HT-29 (cell line): ENCODE results near the gene FNIP2. TPM values are rescaled to one million over a fixed set of nuclear protein-coding genes. Genes with fewer than 3 reads are reported as not detected.
A peak's percentile ranks its signal among the peaks of the same experiment; 100 is the strongest.
"Not testable (repeated sequence)": the region's sequence is repeated elsewhere in the genome, so short reads cannot be mapped to it uniquely, and the experiment has no call there.

Source experiments
- DNase-seq: peaks from one replicate; pipeline ENCODE4 v3.0.0-alpha.2; 2015; ENCODE audit warnings: low spot score
- total RNA-seq: library from RNA; depleted of rRNA; stranded (reverse); fragments of >200 nt; shearing (Covaris generic); gene quantifications from 2 replicates; pipeline ENCODE4 v1.2.3, GENCODE V29; 2014; rRNA removed

FNIP2 gene
- total RNA-seq, result 13.4 and 15.1 TPM in 2 replicates

- DNase-seq, result peak; percentile 61
Measured at GRCh38 chr4:158768555-158769174, at the start of gene FNIP2. Gene FNIP2, plus strand, starts transcription at chr4:158769026. Its CDS starts 187 bp downstream, at chr4:158769213.

DNA sequence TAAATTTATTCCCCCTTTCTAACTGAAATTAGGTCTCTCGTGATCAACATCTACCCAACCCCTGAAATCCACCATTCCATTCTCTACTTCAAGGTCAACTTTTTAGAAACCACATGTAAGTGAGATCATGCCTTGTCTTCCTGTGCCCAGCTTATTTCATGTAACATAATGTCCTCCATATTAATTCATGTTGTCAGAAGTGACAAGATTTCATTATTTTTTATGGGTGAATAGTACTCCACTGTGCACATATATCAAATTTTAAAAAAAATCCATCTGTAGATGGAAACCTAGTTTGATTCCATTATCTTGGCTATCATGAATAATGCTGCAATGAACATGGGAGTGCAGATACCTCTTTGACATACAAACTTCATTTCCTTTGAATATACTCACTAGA, 47.1 kb upstream of the FNIP2 start:
- DNase-seq, result no peak

DNA sequence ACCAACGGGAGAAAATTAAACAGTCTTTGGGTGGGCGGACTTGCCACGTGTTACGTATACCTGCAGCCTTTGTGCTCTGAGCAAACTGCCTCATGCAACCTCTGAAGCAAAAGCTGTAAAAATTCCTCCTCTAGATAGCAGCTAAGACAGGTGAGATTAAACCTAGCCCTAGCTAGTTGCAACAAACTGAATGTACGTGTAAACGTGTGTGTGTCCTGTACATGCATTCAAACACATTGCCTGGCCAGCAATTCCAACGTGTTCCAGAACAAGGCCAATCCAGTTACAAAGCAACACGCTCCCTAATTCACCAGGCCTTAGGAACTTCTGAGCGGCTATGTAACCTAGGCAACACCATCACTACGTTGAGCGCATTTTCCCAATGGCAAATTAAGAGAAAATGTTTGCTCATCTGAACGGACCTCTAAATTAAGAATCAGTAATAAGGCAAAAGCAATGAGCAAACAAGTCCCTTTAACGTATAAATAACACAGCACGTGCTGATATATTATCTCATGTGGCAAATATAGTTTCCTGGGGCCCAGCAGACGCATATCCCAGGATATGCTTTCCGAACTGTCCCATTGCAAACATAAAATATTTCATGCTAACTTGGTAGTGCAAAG, 46.4 kb upstream of the FNIP2 start:
- DNase-seq, result peak; percentile 65

GRCh38 chr4:158722917-158723793, 45.7 kb upstream of the FNIP2 start, which contains the start of gene PPID:
Gene PPID, minus strand, starts transcription at chr4:158723396. Its CDS starts 108 bp downstream, at chr4:158723288.
- peak; percentile 86 for DNase-seq

DNA sequence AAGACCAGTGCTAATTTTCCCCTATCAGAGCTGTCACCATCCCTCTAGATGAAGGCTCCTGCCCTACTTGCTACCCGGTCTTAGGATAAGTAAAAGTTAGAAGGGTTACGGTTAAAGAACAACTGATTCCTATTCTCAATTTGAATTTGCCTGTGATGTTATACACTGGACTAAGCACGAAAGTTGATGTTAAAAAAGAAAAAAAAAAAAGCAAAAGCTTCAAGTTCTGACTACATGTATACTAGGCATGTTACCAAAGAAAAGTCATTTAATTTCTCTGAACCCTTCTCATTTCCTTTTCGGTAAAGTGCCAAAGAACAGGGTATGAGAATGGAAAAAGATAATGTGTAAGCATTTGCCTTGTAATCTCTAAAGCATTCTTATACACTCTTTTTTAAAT, 44.2 kb upstream of the FNIP2 start:
- no peak for DNase-seq

DNA sequence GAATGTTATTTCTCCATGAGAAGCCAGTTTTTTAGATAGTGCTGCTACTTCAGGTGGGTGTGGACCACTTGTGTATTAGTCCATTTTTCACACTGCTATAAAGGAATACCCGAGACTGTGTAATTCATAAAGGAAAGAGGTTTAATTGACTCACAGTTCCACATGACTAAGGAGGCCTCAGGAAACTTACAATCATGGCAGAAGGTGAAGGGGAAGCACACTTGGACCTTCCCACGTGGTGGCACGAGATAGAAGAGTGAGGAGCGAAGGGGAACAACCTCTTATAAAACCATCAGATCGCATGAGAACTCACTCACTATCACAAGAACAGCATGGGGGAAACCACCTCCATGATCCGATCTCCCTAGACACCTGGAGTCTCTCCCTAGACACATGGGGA, 42.2 kb upstream of the FNIP2 start:
- DNase-seq, result no peak

DNA sequence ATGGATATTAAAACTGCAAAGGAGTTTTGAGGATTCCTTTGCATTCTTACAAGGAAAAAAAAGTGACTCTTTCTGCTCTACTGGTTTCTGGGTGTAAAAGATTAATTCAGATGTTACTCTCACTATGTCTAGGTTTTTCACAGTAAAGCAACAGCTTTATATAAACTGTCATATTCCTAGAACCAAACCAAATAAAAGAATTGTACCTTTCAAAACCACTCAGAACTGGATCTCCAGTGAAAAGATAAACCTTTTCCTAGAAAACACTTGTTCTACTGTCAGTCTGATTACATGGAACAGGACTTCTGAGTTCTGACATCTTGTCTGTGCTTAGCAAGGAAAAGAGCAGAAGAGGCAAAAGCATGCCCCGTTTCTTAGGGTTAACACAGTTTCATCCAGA, 40.6 kb upstream of the FNIP2 start:
- DNase-seq, result no peak

DNA sequence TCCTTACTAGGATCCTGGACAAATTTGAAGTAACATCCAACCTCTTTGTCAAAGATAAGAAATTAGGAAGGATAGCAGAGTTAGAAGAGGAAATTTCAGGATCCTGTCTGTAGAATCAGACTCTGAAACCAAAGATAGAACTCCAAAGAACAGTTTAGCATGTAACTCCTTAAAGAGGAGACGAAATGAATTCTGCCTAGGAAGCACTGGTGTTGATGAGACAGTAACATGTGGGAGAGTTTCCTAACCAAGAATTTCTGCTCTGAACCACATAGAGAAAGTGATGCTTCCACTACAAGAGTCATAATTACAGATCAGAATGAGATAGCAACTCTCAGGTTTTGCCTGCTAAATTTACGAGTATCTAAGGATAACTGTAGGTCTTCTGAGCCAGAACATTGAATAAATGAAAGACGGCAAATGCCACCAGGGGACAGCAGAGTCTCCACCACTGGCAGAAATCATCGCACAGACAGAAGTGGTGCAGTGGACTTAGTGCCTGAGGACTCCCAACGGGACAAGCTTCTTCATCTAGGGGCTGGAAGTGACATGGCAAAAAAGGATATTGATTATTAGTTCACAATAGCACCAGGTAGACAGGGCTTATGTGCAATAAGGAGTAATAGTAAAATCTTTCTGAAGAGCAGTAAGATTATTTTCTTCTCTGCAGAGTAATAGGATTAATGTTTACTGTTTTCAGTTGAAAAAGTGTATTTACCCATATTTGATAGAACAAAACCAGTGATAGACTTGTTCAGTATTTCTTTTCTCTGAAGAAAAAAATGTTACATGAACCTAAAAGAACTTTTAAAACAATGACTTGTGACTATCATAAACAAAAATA, 38.9 kb upstream of the FNIP2 start:
- peak; percentile 71 for DNase-seq

DNA sequence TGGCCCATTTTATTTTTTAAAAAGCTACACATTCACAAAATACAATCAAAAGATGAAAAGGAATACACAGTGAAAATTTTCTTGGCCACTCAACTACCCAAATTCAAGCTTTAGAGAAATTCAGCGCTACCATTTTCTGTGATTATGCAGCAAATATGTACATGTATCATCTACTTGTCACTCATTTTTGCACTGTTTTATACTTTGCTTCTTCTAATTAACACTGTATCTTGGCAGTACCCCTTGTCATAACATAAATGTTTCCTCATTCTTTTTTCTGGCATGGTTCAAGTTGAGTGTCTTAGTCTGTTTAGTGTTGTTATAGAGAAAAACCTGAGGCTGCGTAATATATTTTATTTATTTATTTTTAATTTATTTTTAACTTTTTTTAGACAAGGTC, 30.0 kb upstream of the FNIP2 start:
- DNase-seq, result no peak

GRCh38 chr4:158739600-158739999, 29.2 kb upstream of the FNIP2 start:
- DNase-seq, result no peak

DNA sequence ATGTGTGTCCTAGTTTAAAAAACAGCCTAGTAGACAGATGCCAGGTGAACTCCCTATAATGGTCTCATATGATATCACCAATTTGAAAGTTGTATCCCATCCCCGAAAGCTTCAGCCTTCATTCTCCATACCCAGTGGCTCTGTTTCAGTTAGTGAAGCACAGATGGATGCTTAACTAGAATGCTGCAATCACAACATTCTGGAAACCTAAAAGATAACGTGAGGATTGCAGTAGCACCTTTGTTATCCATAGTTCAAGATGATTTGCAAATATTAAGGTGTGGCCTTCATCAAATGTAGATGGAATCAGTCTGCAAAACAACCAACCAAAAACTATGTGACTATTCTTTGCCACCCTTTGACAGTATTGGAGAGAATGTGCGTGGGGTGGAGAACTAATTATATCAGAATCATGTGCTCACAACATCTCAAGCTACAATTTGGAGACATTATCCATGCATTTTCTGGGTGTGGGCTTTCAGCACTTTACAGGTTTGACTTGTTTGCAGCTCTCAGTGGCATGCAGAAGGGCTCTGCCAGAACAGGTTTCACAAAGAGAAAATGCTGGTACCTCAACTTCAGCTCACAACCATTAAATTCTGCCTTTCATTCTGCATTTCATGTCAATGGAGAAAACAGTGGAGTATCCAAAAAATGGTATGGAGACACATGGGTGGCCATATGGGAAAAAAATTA, 27.4 kb upstream of the FNIP2 start:
- DNase-seq, result no peak

DNA sequence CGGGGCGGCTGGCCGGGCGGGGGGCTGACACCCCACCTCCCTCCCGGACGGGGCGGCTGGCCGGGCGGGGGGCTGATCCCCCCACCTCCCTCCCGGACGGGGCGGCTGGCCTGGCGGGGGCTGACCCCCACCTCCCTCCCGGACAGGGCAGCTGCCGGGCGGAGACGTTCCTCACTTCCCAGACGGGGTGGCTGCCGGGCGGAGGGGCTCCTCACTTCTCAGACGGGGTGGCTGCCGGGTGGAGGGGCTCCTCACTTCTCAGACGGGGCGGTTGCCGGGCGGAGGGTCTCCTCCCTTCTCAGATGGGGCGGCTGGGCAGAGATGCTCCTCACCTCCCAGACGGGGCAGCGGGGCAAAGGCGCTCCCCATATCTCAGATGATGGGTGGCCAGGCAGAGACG, 22.3 kb upstream of the FNIP2 start:
- not testable (repeated sequence) for DNase-seq

DNA sequence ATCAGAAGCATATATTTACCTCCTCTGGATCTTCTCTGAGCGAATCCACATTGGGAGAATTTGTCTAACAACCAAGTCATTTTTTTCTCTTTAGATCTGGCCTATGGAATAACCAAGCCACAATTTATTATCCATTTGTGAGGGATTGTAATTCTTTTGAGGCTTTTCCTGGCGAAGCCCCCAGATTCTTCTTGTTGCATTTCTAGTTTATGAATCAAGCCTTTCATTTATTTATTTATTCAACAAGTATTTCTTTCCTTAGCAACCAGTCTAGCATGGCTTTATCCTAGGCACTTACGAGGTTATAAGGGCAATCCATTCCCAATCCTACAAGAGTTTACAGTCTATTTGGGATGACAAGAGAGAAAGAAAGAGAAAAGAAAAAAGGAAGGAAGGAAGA, 18.4 kb upstream of the FNIP2 start:
- DNase-seq, result no peak

DNA sequence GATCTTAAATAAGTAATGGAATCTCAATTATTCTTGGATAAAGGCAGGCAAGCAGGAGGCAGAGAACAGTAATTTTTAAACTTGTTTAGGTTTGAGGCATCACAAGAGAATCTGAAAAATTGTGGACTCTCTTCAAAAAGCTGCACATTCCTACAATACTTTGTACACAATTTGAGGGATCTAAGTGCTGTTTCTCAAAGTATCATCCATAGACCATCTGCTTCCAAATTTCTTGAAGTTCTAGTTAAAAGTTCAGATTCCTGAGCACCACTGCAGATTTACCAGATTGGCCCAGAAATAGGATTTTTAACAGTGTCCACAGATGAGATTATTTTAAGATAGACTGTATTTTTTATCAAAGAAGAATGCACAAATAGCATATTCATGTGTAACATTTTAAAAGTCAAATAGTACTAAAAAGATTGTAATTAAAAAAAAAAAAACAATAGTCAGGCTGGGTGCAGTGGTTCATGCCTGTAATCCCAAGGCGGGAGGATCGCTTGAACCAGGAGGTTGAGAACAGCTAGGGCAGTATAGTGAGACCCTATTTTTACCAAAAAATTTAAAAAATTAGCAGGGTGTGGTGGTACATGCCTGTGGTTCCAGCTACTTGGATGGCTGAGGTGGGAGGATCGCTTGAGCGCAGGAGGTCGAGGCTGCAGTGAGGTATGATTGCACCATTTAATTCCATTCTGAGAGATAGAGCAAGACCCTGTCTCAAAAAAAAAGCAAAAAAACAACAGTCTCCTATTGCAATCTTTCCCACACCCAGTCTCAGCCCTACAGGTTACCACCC, 14.2 kb upstream of the FNIP2 start:
- DNase-seq, result no peak

GRCh38 chr4:158755819-158756218, 13.0 kb upstream of the FNIP2 start:
- not testable (repeated sequence) for DNase-seq

DNA sequence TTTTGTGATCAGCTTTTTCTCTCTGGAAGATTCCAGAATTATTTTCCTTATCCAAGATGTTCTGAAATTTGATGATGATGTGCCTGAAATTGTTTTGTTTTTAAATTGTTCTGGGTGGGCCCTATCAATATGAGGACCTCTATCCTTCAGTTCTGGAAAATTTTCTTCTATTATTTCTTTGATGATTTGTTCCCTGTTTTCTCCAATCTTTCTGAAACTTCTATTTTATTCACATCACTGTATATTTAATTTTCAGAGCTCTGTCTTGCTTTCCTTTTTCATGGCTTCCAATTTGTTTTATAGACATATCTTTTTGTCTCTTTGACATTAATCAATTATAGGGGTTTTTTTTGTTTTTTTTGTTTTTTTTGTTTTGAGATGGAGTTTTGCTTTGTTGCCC, 12.2 kb upstream of the FNIP2 start:
- DNase-seq, result no peak

GRCh38 chr4:158758142-158758541, 10.7 kb upstream of the FNIP2 start:
- no peak for DNase-seq

GRCh38 chr4:158758703-158759102, 10.1 kb upstream of the FNIP2 start:
- DNase-seq, result no peak

- DNase-seq, result not testable (repeated sequence)
Measured at GRCh38 chr4:158759539-158759938, 9.3 kb upstream of the FNIP2 start.

GRCh38 chr4:158760866-158761265, 8.0 kb upstream of the FNIP2 start:
- DNase-seq, result no peak
